Tibial artery (tissue), 4 donors: Measurements from ENCODE around the gene ZBTB16.
A peak's percentile ranks its signal among the peaks of the same experiment; 100 is the strongest.

Source experiments
- DNase-seq, 2 donors: peaks; one replicate each; pipeline ENCODE4 v3.0.0-alpha.2; 2019
- H3K27ac ChIP-seq, 2 donors: fragments of 200-600 bp; sonication (generic) in 1 of 2; 1 replicate in 1 of 2; 2 replicates in 1 of 2; pipeline ENCODE4 v1.5.1; 2018 to 2019; ENCODE audit warnings: mild to moderate bottlenecking in 1 of 2
- H3K27me3 ChIP-seq, 2 donors: fragments of 200-600 bp; sonication (generic) in 1 of 2; one replicate each; pipeline versions ENCODE4 v1.5.1 to v1.6.0; 2016 to 2019
- H3K36me3 ChIP-seq, 3 donors: fragments of 200-600 bp; sonication (generic) in 2 of 3; one replicate each; pipeline ENCODE4 v1.5.1; 2016 to 2019; ENCODE audit warnings: mild to moderate bottlenecking in 2 of 3
- H3K4me1 ChIP-seq, 4 donors: fragments of 200-600 bp; sonication (generic) in 2 of 4; 1 replicate in 3 of 4; 2 replicates in 1 of 4; pipeline ENCODE4 v1.5.1; 2016 to 2019
- H3K4me3 ChIP-seq, 2 donors: fragments of 200-600 bp; sonication (generic) in 1 of 2; 1 replicate in 1 of 2; 2 replicates in 1 of 2; pipeline ENCODE4 v1.5.1; 2018 to 2019; ENCODE audit warnings: mild to moderate bottlenecking in 2 of 2
- H3K9me3 ChIP-seq, 3 donors: fragments of 200-600 bp; sonication (generic) in 1 of 3; one replicate each; pipeline ENCODE4 v1.5.1; 2016 to 2019
- intact Hi-C: fragments of 100-400 bp; cut with DNase I; formaldehyde crosslinking; loops from one replicate; pipeline ENCODE4 v1.15.0; 2023; ENCODE audit warnings: low total_unique reads
- TF ChIP-seq, protein P1 (sequence below), 2 experiments: fragments of 200-600 bp in 1 of 2; fragments of 450-650 bp in 1 of 2; IDR thresholded peaks; one replicate each; pipeline ENCODE4 v1.5.1; 2017 to 2019; ENCODE audit warnings: antibody characterized with exemption in 2 of 2, mild to moderate bottlenecking in 1 of 2, moderate library complexity in 1 of 2

The ZBTB16 gene

GRCh38 chr11:114153224-114153623, 93.7 kb downstream of the ZBTB16 start:
- intact Hi-C loops, result no loop called here
- DNase-seq, result peak in 1 of 2 donors; percentile 51

DNA sequence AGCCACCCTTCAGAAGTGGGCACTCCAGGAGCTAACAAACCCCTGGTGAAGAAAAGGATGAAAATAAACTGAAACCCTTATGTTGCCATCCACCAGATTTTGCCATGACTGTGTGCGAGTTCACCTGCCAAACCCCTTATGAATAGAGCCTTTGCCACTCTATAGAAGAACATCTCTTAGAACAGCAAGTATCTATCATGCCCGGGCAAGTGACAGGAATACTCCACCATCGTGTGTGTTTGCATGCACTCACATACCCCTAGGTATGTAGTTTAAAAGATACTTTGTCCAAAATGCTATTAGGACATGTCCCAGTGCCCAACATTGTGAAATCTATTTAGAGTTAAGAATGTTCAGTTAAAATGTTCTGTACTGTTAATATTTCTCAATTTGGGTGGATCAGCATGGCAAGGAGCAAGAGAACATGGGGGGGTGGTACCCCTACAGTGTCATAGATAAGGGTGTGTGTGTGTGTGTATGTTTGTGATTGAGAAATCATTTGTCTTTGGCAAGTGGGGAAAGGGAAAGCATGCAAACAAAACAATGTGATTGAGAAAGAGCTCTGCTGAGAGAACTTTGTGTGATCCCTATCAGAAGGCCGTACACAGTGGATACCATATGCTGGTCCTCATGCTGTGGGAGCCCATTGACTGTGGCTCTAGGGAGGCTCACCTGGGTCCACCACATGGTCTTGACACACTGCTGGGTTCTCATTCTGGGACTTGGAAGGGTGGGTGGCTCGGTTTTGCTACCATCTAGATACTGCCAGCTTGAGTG, 94.9 kb downstream of the ZBTB16 start:
- TF ChIP-seq, protein P1, sequence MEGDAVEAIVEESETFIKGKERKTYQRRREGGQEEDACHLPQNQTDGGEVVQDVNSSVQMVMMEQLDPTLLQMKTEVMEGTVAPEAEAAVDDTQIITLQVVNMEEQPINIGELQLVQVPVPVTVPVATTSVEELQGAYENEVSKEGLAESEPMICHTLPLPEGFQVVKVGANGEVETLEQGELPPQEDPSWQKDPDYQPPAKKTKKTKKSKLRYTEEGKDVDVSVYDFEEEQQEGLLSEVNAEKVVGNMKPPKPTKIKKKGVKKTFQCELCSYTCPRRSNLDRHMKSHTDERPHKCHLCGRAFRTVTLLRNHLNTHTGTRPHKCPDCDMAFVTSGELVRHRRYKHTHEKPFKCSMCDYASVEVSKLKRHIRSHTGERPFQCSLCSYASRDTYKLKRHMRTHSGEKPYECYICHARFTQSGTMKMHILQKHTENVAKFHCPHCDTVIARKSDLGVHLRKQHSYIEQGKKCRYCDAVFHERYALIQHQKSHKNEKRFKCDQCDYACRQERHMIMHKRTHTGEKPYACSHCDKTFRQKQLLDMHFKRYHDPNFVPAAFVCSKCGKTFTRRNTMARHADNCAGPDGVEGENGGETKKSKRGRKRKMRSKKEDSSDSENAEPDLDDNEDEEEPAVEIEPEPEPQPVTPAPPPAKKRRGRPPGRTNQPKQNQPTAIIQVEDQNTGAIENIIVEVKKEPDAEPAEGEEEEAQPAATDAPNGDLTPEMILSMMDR (IDR thresholded peaks at IDR 0.05), result no peak
- Histone ChIP-seq H3K27me3 (no peaks in the 10 kb centered on the region), H3K27ac (peak overlapping the region; percentile 94 to 95), H3K4me3 (no peak overlapping the region), H3K9me3 (no peaks in the 10 kb centered on the region), H3K36me3 (peaks cover 35 to 58% (median 56%) of the 10 kb centered on the region in 3 donors), H3K4me1 (peaks cover 12 to 100% (median 97%) of the 10 kb centered on the region in 4 donors)
- peak; percentile 85 to 90 for DNase-seq
- intact Hi-C loops, result no loop called here

More at GRCh38 chr11:114153224-114153623, 93.7 kb downstream of the ZBTB16 start:
- Histone ChIP-seq H3K27ac (peak overlapping the region; percentile 94 to 95), H3K27me3 (no peaks in the 10 kb centered on the region), H3K9me3 (no peaks in the 10 kb centered on the region), H3K4me1 (peaks cover 12 to 100% (median 95%) of the 10 kb centered on the region in 4 donors), H3K4me3 (no peak overlapping the region), H3K36me3 (peaks cover 24 to 47% (median 44%) of the 10 kb centered on the region in 3 donors)
- TF ChIP-seq, protein P1 (IDR thresholded peaks at IDR 0.05), result no peak

DNA sequence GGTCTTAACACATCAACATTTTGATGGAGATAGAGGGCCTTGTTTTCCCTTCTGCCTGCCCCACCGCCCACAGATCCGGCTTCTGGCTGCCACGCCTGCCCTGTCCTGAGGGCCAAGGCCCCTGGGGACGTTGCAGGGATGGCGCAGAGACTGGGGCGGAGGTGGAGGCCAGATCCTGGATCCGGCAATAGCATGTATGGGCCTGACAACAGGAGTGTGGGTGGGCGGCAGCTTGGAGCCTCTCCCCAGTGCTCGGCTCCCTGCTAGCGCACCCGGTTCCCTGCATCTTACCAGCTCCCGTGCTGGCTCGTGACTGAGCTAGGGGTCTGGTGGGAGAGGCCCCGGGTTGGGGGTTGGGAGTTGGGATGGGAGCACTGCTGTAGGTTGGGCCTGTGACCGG, 95.6 kb downstream of the ZBTB16 start:
- Histone ChIP-seq H3K4me3 (no peak overlapping the region), H3K9me3 (no peaks in the 10 kb centered on the region), H3K36me3 (peaks cover 35 to 59% (median 58%) of the 10 kb centered on the region in 3 donors), H3K4me1 (peaks cover 12 to 99% (median 95%) of the 10 kb centered on the region in 4 donors), H3K27me3 (no peaks in the 10 kb centered on the region), H3K27ac (peak overlapping the region; percentile 94 to 95)
- TF ChIP-seq, protein P1 (IDR thresholded peaks at IDR 0.05), result no peak
- DNase-seq, result peak in 1 of 2 donors; percentile 74
- intact Hi-C loops, result no loop called here

GRCh38 chr11:114156131-114156581, 96.6 kb downstream of the ZBTB16 start:
- H3K4me3 ChIP-seq, result no peak overlapping the region
- H3K27ac ChIP-seq, result peak overlapping the region; percentile 94 to 95

DNA sequence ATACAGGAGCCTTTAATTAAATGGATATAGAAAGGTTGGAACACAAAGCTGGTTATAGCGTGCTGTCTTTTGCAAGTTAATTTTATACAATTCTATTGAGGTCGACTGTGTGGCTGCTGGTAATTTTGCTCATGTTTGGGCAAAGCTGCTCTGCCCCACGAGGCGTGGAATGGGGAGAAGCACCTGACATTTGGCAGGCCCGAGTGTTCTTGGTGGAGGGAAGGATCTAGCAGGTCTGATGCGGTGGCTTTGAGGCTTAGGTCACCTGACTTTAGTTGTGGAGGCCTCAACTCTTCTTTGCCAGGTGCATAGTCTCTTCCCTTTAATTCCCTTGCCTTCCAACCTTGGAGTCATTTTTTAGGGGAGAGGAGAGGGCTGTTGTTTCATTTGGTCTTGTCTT, 97.3 kb downstream of the ZBTB16 start:
- no peaks in the 10 kb centered on the region for H3K27me3 ChIP-seq
- peak overlapping the region; percentile 94 to 95 for H3K27ac ChIP-seq
- peaks cover 12 to 98% (median 95%) of the 10 kb centered on the region in 4 donors for H3K4me1 ChIP-seq
- H3K4me3 ChIP-seq, result no peak overlapping the region
- DNase-seq, result peak in 1 of 2 donors; percentile 61
- intact Hi-C loops, result no loop called here
- H3K36me3 ChIP-seq, result peaks cover 35 to 58% (median 54%) of the 10 kb centered on the region in 3 donors
- TF ChIP-seq, protein P1 (IDR thresholded peaks at IDR 0.05), result no peak
- H3K9me3 ChIP-seq, result no peaks in the 10 kb centered on the region

More at GRCh38 chr11:114156131-114156581, 96.6 kb downstream of the ZBTB16 start:
- DNase-seq, result no peak
- TF ChIP-seq, protein P1 (IDR thresholded peaks at IDR 0.05), result no peak
- peaks cover 35 to 58% (median 58%) of the 10 kb centered on the region in 3 donors for H3K36me3 ChIP-seq
- H3K9me3 ChIP-seq, result no peaks in the 10 kb centered on the region
- intact Hi-C loops, result no loop called here
- H3K27me3 ChIP-seq, result no peaks in the 10 kb centered on the region
- peaks cover 12 to 98% (median 95%) of the 10 kb centered on the region in 4 donors for H3K4me1 ChIP-seq
